Spinal cord (tissue), 10 donors: ENCODE data around the gene ARHGAP22. TPM values are rescaled to one million over a fixed set of nuclear protein-coding genes. Genes with fewer than 3 reads are reported as not detected.
"Not testable (repeated sequence)": the region's sequence is repeated elsewhere in the genome, so short reads cannot be mapped to it uniquely, and the experiment has no call there.

Experiments used
- DNase-seq, 6 donors: peaks; one replicate each; pipeline versions ENCODE4 v3.0.0 to v3.0.0-alpha.2; 2013 to 2015; ENCODE audit warnings: low spot score in 6 of 6, low read depth in 4 of 6
- H3K27ac ChIP-seq: one replicate; pipeline ENCODE4 v1.5.1; 2013; ENCODE audit warnings: low read depth, low read length, control low read depth
- H3K27me3 ChIP-seq: one replicate; pipeline ENCODE4 v1.6.1; 2013; ENCODE audit warnings: low read length; ENCODE audit not compliant: control insufficient read depth, insufficient read depth
- H3K36me3 ChIP-seq: one replicate; pipeline ENCODE4 v1.6.1; 2013; ENCODE audit warnings: low read length; ENCODE audit not compliant: control insufficient read depth, insufficient read depth
- H3K4me1 ChIP-seq: one replicate; pipeline ENCODE4 v1.6.1; 2013; ENCODE audit warnings: low read length; ENCODE audit not compliant: control insufficient read depth, insufficient read depth
- H3K4me3 ChIP-seq: one replicate; pipeline ENCODE4 v1.5.1; 2013; ENCODE audit warnings: low read depth, low read length, control low read depth
- H3K9me3 ChIP-seq: one replicate; pipeline ENCODE4 v1.6.1; 2013; ENCODE audit warnings: low read length; ENCODE audit not compliant: control insufficient read depth, insufficient read depth
- WGBS: methylation state at CpG from one replicate; pipeline ENCODE4 v1.1.5; 2013; ENCODE audit warnings: missing lambda C conversion rate; ENCODE audit not compliant: insufficient coverage; 5-methylcytosine and 5-hydroxymethylcytosine counted together
- polyA plus RNA-seq, 2 donors: library from polyadenylated mRNA; unstranded; fragments of 120-200 nt; gene quantifications; one replicate each; pipeline ENCODE4 v1.2.1, GENCODE V29; 2013; ENCODE audit not compliant: insufficient read length in 2 of 2
- total RNA-seq, 2 donors: library from RNA; depleted of rRNA in 1 of 2; stranded (reverse); fragments of 120-200 nt in 1 of 2; fragments of >200 nt in 1 of 2; gene quantifications; one replicate each; pipeline versions ENCODE4 v1.2.3 to v1.2.4, GENCODE V29; 2013 to 2014
- donor health status: healthy.

ARHGAP22 gene
- total and polyA plus RNA-seq, 4 donors, result 6.2 to 13.2 (median 11.9) TPM

DNA sequence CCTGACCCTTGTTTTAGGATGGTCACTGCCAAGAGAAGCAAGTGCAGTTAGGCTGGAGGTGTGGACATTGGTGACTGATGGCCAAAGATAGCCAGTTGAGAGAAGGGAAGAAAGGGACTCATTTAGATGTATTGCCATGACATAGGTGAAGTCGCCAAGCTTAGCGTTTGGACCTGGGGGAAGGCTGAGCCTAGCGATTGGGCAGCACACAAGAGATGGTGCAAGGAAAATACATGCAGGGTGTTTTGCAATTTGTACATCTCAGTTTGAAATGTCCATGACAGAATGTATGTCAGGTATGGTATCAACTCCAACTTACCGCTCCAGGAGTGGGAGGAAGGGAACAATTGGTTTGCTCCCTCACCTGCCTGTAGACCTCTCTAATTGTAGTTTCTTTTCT is 164.1 kb downstream of the ARHGAP22 start:
- no peak overlapping the region for H3K4me3 ChIP-seq
- no peak overlapping the region for H3K27ac ChIP-seq
- no peak for DNase-seq
- no peaks in the 10 kb centered on the region for H3K27me3 ChIP-seq
- H3K36me3 ChIP-seq, result peaks cover 10% of the 10 kb centered on the region
- WGBS, result 100% methylated on average over 3 of the region's 4 CpGs
- H3K4me1 ChIP-seq, result peaks cover 15% of the 10 kb centered on the region
- no peaks in the 10 kb centered on the region for H3K9me3 ChIP-seq

DNA sequence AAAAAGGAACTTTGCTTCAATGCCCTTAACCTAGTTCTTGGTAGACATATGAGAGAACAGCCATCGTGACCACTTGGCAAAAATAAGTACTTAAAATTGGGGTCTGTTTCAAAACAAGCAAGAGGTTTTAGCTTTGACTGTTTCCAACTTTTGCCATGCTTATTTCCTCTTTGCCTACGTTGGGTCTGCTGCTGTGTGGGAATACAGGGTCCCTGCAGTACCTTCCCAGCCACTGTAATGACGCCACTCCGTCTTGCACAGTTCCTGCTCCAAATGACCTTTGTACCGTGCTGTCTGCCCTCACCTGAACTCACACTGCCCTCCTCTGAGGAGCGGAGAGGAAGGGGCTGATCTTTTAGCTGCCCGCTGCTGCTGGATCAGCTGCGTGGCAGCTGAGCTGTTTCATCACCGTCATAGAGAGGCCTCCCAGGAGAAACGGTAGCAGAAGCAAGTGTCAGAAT is 165.3 kb downstream of the ARHGAP22 start:
- no peaks in the 10 kb centered on the region for H3K27me3 ChIP-seq
- H3K4me1 ChIP-seq, result peaks cover 7% of the 10 kb centered on the region
- H3K9me3 ChIP-seq, result no peaks in the 10 kb centered on the region
- WGBS, result 80% methylated on average over 8 of the region's 10 CpGs
- DNase-seq, result peak in 1 of 6 donors; percentile 36
- H3K27ac ChIP-seq, result no peak overlapping the region
- H3K4me3 ChIP-seq, result no peak overlapping the region
- H3K36me3 ChIP-seq, result peaks cover under 1% of the 10 kb centered on the region

DNA sequence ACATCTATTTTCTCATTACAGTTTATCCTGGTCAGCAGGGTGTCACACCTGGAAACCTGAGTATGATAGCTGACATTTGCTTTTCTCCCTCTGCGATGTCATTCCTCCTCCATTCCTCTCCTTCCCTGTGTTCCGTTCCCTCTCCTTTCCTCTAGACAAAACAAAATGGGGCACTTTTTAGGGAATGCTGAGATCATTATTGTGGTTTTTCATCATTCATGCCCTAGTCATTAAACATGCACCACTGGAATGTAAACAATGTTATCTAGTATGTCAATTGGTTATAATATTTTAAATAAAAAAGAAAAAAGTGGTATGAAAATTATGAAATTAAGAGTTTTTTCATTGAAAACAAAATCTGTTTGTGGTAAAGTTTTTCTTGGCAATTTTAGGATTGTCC is 165.8 kb downstream of the ARHGAP22 start:
- no peaks in the 10 kb centered on the region for H3K36me3 ChIP-seq
- no peaks in the 10 kb centered on the region for H3K27me3 ChIP-seq
- H3K4me3 ChIP-seq, result no peak overlapping the region
- no peak for DNase-seq
- H3K9me3 ChIP-seq, result no peaks in the 10 kb centered on the region
- peaks cover 7% of the 10 kb centered on the region for H3K4me1 ChIP-seq
- no peak overlapping the region for H3K27ac ChIP-seq
- WGBS, result no CpG with 5 or more reads among the region's 2 CpGs

DNA sequence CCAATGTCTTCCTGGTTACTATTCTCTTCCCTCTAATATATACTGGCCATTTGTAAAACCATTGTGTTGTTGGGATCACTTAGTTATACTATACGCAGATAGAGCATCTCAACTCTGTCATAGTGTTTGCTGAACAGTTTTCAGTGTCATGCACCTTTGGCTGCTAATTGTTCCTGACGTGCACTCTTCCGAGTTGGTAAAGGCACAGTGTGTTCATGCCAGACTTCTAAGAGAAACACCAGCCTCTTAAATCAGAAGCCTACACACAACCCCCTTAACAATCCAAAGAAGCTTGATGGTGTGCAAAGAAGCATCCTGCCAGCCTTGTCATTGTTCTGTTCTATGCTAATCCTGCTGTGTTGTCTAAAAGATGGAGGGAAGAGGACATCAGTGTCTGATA is 167.3 kb downstream of the ARHGAP22 start:
- Histone ChIP-seq H3K27ac (no peak overlapping the region), H3K9me3 (no peaks in the 10 kb centered on the region), H3K4me1 (peaks cover 5% of the 10 kb centered on the region), H3K36me3 (no peaks in the 10 kb centered on the region), H3K27me3 (no peaks in the 10 kb centered on the region), H3K4me3 (no peak overlapping the region)
- no peak for DNase-seq
- WGBS, result 33% methylated on average over 1 of the region's 3 CpGs

DNA sequence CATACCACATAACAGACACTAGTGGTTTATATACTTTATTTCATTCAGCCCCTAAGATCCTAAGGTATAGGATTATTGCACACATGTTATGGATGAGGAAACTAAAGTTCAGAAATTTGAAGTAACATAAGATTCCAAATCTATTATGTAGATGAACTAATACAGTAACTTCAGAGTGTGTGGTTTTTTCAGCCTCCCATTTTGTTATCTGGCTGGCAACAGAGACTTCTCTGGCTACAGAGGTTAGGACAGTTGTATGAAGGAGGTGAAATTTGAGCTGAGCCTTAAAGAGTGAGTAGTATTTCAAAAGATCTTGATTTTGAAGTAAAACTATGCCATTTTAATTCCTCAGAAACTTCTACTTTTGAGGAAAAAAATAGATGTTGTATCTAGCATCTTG is 173.0 kb downstream of the ARHGAP22 start:
- H3K36me3 ChIP-seq, result peaks cover 4% of the 10 kb centered on the region
- H3K4me3 ChIP-seq, result no peak overlapping the region
- no peaks in the 10 kb centered on the region for H3K9me3 ChIP-seq
- H3K27ac ChIP-seq, result no peak overlapping the region
- no peak for DNase-seq
- no peaks in the 10 kb centered on the region for H3K27me3 ChIP-seq
- no peaks in the 10 kb centered on the region for H3K4me1 ChIP-seq

DNA sequence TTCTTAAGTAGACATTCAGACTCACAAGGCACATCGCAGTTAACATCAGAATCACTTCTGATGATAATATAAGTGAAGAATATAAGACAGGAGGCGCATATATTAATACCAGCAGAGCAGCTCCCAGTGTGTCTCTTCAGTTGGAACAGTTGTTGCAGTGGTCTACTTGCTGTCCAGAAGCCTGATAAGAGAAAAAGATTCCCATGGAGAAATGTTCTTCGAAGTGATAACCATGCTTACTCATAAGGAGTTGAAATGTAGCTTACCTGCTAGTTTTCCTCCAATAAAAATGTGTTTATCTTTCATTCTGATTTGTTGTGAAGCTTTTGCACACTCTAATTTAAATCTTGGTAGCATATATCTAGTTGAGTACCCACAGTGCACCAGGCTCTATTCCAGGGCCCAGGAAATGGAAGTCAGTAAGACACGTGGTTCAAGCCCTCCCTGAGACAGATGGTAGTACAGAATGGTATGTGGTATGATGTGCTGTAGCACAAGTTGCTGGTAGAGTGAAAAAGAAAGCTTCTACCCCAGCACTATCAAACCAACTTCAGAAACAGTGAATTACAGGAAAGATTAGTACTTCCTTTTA is 174.4 kb downstream of the ARHGAP22 start:
- DNase-seq, result no peak
- H3K27ac ChIP-seq, result no peak overlapping the region
- H3K27me3 ChIP-seq, result no peaks in the 10 kb centered on the region
- H3K4me3 ChIP-seq, result no peak overlapping the region
- peaks cover 4% of the 10 kb centered on the region for H3K36me3 ChIP-seq
- WGBS, result no CpG with 5 or more reads among the region's 4 CpGs
- no peaks in the 10 kb centered on the region for H3K4me1 ChIP-seq
- no peaks in the 10 kb centered on the region for H3K9me3 ChIP-seq

DNA sequence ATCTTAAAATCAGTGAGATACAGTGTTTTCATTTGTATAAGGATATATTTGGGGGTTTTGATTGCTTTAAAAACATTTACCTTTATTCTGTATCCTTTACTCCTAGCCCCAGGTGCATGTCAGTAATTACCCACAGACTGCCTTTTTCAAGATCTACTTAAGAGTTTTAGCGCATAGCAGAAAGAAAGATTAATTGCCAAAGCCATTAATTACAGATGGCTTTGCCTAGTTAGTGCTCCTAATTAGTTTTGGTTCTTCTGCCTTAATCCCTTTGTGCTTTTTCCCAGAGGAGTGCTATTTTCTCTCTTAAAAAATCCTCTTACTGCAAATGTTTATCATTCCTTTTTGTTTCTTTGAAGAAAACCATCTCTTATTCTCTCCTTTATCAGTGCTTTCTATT is 175.6 kb downstream of the ARHGAP22 start:
- Histone ChIP-seq H3K4me1 (no peaks in the 10 kb centered on the region), H3K36me3 (peaks cover 4% of the 10 kb centered on the region), H3K27ac (no peak overlapping the region), H3K9me3 (no peaks in the 10 kb centered on the region), H3K27me3 (no peaks in the 10 kb centered on the region), H3K4me3 (no peak overlapping the region)
- peak in 1 of 6 donors; percentile 66 for DNase-seq
- WGBS, result no CpG with 5 or more reads among the region's 1 CpG

DNA sequence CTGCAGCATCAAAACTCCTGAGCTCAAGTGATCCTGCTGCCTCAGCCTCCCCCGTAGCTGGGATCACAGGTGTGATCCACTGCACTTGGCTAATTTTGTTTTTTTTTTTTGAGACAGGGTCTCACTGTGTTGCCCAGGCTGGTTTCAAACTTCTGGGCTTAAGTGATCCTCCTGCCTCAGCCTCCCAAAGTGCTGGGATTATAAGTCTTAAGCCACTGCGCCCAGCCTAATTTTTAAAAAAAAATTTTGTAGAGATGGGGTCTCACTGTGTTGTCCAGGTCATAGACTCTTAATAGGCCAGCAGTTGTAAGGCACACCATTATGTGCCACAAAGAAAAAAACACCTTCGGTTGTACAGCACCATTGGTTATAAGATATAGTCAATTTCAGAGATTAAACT is 176.0 kb downstream of the ARHGAP22 start:
- Histone ChIP-seq H3K9me3 (no peaks in the 10 kb centered on the region), H3K36me3 (peaks cover 4% of the 10 kb centered on the region), H3K27me3 (no peaks in the 10 kb centered on the region), H3K4me1 (no peaks in the 10 kb centered on the region), H3K27ac (no peak overlapping the region), H3K4me3 (no peak overlapping the region)
- no CpG with 5 or more reads among the region's 3 CpGs for WGBS
- no peak for DNase-seq

DNA sequence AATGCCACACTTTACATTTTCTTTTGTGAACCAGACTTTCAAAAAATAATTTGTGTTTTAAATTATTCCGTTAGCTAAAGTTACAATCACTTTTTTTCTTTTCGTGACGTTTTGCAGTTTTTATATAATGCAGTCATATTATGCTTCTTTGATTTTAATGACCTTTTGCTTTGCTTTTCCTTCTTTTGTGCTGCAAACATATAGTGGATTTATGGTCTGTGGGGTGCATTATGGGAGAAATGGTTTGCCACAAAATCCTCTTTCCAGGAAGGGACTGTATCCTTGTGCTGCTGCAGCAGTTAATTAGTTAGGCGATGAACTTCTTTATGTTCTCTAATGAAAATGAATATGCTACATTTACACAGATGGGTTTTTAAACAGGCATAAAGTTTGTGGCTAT is 181.0 kb downstream of the ARHGAP22 start:
- Histone ChIP-seq H3K27ac (no peak overlapping the region), H3K36me3 (no peaks in the 10 kb centered on the region), H3K4me1 (no peaks in the 10 kb centered on the region), H3K27me3 (no peaks in the 10 kb centered on the region), H3K9me3 (no peaks in the 10 kb centered on the region), H3K4me3 (no peak overlapping the region)
- WGBS, result no CpG with 5 or more reads among the region's 4 CpGs
- no peak for DNase-seq

DNA sequence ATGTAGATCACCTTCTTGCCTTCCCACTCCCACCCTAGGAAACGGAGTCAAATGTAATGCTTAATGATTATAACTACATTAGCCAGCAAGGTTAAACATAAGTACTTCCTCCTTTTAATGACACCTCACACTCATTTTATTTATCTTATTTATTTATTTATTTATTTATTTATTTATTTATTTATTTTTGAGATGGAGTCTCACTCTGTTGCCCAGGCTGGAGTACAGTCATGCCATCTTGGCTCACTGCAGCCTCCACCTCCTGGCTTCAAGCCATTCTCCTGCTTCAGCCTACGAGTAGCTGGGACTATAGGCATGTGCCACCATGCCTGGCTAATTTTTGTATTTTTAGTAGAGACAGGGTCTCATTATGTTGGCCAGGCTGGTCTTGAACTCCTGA is 183.0 kb downstream of the ARHGAP22 start:
- not testable (repeated sequence) for H3K4me1 ChIP-seq, DNase-seq, H3K36me3 ChIP-seq, H3K4me3 ChIP-seq, H3K27me3 ChIP-seq, H3K9me3 ChIP-seq, H3K27ac ChIP-seq
- no CpG with 5 or more reads among the region's 2 CpGs for WGBS
